ENCODE measurements around the gene PECR.
"Not testable (repeated sequence)": the region's sequence is repeated elsewhere in the genome, so short reads cannot be mapped to it uniquely, and the experiment has no call there.

Gene PECR

GRCh38 chr2:216103213-216103612 lies 21.6 kb upstream of the PECR start:
- DNase-seq, result no peak

- DNase-seq, result no peak
Measured at GRCh38 chr2:216101109-216101508, 19.5 kb upstream of the PECR start.

GRCh38 chr2:216098421-216099334 lies 17.1 kb upstream of the PECR start:
- no peak for DNase-seq

GRCh38 chr2:216094701-216095100 lies 13.1 kb upstream of the PECR start:
- DNase-seq, result no peak

GRCh38 chr2:216092646-216093045 lies 11.0 kb upstream of the PECR start:
- no peak for DNase-seq

GRCh38 chr2:216090369-216090786 lies 8.8 kb upstream of the PECR start:
- DNase-seq, result peak in 1 of 5 donors; percentile 15

GRCh38 chr2:216086207-216086893 lies 4.7 kb upstream of the PECR start:
- no peak for DNase-seq

GRCh38 chr2:216084547-216084946 lies 2.9 kb upstream of the PECR start:
- peak in 1 of 5 donors; percentile 69 for DNase-seq

- no peak for DNase-seq
Measured at GRCh38 chr2:216083464-216084281, 2.1 kb upstream of the PECR start.

GRCh38 chr2:216082805-216083204 lies 1.2 kb upstream of the PECR start:
- no peak for DNase-seq

- no peak for DNase-seq
Measured at GRCh38 chr2:216082117-216082711, 605 bp upstream of the PECR start.

- no peak for DNase-seq
Measured at GRCh38 chr2:216081012-216081411, 597 bp downstream of the PECR start.

- not testable (repeated sequence) for DNase-seq
Measured at GRCh38 chr2:216080048-216080447, 1.6 kb downstream of the PECR start.

- no peak for DNase-seq
Measured at GRCh38 chr2:216078776-216079175, 2.8 kb downstream of the PECR start.

GRCh38 chr2:216075510-216076485 lies 5.8 kb downstream of the PECR start:
- DNase-seq, result no peak

- DNase-seq, result no peak
Measured at GRCh38 chr2:216074794-216075193, 6.8 kb downstream of the PECR start.

GRCh38 chr2:216074380-216074779 lies 7.2 kb downstream of the PECR start:
- DNase-seq, result no peak

- DNase-seq, result no peak
Measured at GRCh38 chr2:216073773-216074172, 7.8 kb downstream of the PECR start.

- DNase-seq, result no peak
Measured at GRCh38 chr2:216072473-216072872, 9.1 kb downstream of the PECR start.

- DNase-seq, result no peak
Measured at GRCh38 chr2:216071111-216071851, 10.3 kb downstream of the PECR start.

- DNase-seq, result no peak
Measured at GRCh38 chr2:216070195-216070594, 11.4 kb downstream of the PECR start.
